ENCODE measurements around the gene GLIS1. TPM values are rescaled to one million over a fixed set of nuclear protein-coding genes. Genes with fewer than 3 reads are reported as not detected.

The GLIS1 gene
- total RNA-seq, 1 experiment from 2014 or later = 1.0 TPM

DNA sequence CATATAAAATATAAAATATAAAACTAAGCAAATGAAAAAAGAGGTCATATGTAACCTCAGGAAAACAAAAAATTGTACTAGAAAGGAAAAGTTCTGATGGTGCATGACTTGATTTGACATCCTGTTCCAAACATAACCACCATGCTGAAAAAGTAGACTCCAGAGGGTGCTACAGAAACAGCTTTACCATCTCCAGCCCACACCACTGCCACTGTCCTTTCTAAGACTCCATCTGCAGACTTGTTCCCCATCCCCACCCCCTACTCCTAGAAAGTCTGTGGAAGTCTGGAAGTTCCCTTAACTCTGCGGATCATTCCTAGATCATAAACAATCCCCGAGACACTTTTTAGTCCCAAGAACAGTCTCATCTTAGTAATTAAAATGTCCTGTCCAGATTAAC lies 20.5 kb downstream of the GLIS1 start:
- no peak for DNase-seq (ENCODE audit: low spot score)

DNA sequence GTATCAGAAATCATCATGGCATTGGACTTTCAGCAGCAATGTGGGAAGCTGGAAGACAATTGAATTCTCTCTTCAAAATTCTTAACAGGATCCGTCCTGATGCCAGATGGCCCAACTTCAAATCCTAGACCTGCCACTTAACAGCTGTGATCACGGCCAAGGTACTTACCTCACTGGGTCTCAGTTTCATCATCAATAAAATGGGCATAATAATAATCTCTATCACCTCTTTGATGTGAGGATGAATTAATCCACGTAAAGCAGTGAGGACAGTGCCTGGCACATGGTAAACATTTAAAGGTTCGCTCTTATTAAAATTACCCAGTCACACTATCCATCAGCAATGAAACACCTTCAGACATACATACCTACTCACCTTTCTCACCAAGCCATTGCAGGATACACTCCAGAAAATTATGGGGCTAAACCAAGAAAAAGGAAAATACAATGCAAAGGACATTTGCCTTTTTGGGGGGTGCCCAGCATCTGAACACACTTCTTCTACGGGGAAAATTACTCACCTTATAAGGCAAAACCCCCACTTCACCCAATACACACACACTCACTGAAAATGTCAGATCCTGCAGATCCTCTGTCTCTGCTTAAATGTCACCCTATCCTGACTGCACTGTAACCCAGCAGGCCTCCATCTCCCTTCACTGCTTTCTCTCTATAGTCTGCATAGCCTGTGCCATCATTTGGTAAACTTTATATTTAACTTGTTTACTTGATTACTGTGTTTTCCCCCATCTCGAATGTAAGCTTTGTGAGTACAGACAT lies 21.7 kb downstream of the GLIS1 start:
- DNase-seq (ENCODE audit: low spot score) = no peak

DNA sequence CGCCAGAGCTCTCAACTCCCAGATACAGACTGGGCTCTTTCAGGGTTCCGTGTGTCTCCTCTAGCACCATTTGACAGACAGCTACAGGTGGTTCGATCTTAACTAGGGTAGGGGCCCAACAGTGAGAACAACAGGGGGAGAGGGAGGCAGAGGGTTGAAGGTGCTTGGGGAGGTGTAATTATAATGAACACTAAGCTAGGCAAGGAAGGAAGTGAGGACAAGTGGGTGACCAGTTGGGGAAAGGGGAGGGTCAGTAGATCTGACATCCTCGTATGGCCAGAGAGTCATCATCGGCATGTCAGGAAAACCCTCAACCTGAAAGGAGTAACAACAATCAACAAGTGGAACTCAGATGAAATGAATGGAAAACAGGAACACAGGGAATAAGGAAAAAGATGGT lies 22.8 kb downstream of the GLIS1 start:
- DNase-seq (ENCODE audit: low spot score) = no peak

DNA sequence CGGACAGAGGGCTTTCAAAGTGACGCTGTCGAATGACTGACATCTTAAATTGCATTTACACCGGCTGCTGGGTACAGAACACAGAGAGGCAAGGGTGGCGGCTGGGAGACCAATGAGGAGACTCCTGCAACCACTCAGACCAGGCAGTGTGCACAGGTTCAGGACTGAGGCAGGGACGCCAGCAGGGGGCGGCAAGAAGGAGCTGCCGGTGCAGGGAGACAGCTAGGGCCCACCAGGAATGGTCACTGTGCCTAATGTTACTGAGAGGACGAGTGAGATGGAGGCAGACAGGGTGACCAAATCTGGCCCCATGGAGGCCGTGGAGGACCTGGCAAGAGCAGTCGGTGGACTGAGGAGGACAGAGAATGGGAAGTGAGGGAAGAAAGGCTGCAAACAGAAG lies 23.5 kb downstream of the GLIS1 start:
- no peak for DNase-seq (ENCODE audit: low spot score)

DNA sequence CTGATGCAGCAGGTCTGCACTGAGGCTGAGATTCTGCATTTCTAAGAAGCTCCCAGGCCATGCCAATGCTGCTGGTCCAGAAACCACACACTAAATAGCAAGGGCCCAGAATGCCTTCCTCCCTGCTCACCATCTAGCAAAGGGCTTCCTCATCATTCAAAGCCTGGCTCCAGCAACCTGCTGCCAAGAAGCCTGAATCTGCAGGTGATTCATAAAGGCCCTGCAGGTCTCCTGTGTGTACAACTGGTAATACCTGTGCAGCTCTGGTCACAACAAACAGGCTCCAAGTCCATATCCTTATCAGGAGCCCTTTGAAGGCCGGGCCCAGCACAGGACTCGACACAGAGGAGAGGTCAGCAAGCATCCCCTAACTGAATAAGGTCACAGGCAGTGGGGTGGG lies 26.7 kb downstream of the GLIS1 start:
- DNase-seq (ENCODE audit: low spot score) = no peak

DNA sequence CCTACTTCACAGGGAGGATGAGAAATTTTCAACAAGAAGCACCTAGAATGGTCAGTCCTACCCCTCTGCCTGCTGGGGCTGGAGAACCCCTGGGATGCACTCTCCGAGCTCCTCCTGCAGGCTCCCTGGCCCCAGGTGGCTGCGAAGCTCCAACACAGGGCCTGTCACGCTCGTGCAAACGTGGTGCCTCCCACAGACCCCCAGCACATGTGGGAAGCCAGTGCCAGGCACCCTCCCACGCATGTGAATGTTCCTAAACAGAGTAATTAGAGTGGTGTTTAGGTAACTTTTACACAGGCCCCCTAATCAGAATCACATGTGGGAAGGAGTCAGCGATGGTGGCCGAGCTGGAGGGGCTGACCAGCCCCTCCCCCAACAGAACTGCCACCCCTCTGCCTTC lies 28.4 kb downstream of the GLIS1 start:
- no peak for DNase-seq (ENCODE audit: low spot score)

DNA sequence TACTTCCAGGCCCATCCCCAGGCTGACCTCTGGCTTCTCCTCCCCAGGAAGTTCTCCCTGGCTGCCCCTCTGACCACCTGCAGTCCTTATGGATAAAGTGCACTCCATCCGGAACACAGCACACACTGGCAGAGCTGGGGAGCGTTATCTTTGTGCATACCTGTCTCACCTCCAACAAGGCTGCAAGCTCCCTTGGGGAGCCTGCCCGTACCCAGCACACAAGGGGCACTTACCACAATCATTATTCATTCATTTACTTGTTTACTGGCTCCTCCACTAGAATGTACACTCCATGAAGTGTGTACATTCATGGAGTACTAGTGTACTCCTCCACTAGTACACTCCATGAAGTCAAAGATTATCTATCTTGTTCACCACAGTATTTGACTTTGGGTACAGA lies 30.3 kb downstream of the GLIS1 start:
- no peak for DNase-seq (ENCODE audit: low spot score)

DNA sequence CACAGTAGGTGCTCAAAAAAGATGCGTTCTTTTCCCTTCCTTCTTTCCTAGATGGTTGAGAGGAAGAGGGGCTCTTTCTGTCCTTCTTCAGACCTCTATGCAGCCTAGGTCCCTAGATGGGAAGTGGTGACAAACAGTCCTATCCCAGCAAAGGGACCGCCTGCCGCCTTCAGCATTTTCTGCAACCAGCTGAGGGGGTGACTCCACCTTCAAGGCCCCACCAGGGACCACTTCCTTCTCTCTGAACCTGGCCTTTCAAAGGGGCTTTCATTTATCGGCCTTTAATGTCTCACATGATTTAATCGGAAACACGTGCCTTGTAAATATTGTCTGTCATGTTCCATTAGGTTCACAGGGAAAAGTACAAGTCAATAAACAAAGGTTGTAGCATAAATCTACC lies 32.6 kb downstream of the GLIS1 start:
- no peak for DNase-seq (ENCODE audit: low spot score)

DNA sequence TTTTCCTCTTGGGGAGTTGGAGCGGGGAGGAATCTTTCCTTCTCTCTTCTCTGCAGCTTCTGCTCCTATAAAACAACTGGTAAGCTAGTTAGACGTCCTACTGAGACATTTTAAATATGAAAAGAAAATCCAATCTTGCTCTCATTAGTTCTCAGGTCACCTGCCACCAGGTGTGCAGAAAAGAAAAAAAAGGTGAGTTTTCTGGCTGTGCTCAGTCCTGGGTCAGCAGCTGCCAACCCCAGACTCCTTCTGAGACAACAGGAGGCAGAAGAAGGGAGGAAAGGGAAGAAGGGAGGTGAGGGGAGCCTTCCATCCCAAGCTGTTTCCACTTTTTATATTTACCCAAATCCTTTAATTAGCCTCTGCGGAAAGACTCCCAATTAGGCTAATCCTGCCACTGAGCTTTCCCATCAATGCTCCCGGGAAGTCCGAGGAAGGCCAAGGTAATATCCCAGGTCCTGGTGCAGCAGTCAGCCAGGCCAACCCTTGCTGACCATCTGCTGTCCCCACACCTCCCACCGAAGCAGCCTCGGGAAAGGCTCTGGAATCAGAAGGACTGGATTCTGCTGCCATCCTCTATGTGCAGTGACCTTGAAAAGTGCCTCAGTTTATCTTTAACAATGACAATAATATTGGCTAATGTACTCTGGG lies 33.4 kb downstream of the GLIS1 start:
- DNase-seq (ENCODE audit: low spot score) = no peak

DNA sequence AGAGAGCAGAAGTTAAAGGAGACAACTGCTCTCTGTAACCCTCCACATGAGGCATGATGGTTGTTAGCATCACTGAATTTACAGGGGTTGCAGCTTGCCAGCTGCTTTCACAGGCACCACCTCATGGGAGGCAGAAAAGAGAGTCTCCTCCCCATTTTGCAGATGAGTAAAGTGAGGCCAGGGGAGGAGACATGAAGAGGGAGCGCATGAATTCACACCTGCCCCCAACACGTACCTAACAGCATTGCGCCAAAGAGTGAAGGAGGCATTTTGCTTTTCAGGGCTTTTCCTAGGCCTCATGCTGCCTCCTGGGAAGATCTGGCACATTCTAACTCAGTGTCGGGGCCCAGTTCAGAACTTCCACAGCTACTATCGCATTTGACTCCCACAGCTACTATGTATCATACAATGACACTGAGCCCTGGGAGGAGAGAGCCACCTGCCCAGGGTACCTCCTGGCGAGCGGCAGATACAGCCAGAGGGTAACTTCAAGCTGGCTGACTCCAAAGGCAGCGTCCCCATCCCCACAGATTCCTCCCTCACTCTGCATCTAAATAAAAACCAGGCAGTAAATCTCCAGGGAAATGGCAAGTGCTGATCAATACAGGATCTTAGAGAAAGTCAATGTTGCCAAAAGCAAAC lies 34.0 kb downstream of the GLIS1 start:
- no peak for DNase-seq (ENCODE audit: low spot score)

DNA sequence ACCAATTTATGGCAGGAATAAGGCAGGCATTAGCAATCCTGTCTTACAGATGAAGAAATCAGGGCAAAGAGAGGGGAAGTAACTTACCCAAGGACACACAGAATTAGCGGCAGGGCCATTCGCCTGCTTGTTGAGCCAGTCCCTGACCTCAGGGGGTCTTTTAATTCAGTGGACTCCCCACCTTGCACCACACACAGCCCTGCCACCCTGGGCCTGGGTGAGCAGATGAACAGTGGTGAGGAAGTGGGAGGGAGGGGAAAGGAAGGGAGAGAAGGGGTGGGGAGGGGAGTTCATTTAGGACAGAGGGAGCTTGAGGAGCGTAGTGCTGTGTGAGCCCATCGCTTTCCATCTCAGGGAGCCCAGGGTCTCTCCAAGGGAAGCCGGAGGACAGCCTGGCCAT lies 34.7 kb downstream of the GLIS1 start:
- DNase-seq (ENCODE audit: low spot score) = no peak

DNA sequence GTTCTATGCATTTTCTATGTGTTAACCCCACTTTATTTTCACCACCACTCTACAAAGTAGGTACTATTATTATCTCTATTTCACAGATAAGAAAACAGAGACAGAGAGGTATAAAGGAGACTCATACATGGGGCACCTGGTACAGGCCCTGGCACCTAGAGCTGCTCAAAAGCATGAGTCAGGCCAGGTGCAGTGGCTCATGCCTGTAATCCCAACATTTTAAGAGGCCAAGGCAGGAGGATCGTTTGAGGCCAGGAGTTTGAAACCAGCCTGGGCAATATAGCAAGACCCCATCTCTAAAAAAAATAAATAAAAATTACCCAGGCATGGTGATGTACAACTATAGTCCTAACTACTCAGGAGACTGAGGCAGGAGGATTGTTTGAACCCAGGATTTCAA lies 35.8 kb downstream of the GLIS1 start:
- no peak for DNase-seq (ENCODE audit: low spot score)

DNA sequence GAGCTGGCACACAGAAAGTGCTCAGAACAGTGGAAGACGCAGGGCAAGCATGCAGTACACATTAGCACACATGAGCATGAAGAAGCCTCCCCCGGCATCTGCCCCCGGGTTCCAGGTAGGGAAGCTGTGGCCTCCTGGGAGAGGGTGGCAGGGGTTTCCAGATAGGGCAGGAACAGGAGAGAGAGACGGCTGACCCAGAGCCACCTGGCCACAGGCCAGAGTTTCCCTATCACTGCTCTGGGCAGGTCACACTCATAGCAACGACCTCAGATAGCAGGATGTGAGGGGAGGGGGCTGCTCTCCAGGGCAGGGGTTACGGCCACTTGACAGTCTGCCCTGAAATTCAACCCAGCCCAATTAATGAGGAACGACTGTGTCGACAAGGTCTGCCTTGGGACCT lies 36.6 kb downstream of the GLIS1 start:
- no peak for DNase-seq (ENCODE audit: low spot score)

DNA sequence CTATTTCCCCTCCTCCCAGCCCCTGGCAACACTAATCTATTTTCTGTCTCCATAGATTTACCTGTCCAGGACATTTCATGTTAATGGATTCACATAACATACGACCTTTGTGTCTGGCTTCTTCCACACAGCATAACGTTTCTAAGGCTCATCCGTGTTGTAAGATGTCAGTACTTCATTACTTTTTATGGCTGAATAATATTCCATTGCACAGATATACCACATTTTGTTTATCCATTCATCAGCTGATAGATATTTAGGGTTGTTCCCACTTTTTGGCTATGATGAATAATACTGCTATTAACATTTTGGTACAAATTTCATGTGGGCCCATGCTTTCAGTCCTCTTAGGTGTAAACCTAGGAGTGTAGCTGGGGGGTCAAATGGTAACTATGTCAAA lies 38.2 kb downstream of the GLIS1 start:
- no peak for DNase-seq (ENCODE audit: low spot score)

DNA sequence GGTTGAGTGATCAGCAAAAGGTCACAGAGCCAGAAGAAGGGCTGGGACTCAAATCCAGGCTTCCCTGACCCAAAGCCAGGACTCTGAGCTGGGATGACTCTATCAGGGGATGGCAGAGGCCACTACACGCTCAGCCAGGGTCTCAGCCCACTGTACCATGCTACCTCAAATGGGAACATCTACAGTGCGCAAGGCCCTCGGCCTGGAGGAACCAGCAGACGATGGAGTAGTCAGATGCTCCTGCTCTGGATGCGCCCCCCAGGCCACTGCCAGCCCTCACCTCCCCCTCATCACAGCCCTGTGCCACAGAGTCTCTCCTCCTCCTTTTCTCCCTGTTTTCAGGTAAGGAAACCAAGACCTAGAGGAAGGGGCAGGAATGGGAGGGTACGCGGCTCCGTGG lies 39.0 kb downstream of the GLIS1 start:
- DNase-seq (ENCODE audit: low spot score) = no peak

DNA sequence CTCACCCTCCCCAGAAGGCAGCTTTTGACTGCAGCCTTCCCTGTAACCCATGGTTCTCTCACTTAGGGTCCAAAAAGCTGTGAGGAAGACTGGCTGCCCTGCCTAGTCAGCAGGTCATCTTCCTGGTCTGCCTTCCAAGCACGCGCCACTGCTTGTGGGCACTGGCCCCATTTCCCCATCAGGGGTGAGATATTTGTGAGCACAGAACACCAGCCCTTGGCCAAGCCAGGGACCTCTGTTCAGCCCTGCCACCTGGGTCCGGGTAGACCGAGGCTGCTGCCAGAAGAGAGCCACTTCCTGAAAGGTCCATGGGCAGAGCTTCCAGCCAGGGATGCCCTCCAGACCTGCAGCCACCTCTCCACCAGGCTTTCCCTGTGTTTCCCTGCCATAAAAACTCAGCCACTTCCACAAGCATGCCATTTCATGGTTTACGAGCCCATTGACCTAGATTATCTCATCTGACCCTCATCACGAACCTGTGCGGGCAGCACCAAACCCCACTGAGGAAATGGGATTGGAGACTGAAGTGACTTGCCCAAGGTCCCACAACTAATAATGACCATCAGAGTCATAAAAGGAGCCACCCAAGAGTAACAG lies 40.5 kb downstream of the GLIS1 start:
- no peak for DNase-seq (ENCODE audit: low spot score)

DNA sequence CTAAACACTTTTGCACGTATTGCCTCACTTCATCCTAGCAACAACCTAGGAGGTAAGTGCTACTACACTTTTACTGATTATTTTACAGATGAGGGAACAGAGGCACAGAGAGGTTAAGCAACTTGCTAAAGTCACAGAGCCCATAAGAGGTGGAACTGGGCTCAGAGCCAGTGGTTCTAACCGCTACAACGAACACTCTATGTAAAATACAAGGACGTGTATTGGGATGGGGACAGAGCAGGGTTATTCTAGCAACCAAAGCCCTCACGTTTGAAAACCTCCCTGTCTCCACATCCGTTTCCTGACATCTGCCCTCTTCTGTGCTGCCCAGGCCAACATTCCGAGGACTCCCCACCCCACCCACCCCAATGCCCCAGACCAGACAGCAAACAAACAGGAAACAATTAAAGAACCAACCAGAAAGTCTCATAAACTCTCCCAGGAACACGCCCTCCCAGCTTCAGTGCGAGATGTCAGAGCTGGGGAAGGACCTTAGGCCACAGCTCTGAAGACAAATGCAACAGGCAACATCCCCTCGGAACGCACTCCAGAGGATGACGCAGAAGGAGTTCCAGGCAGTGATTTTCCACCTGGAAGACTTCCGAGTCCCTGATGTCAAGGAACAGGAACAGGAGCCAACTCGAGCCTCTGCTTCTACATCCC lies 41.1 kb downstream of the GLIS1 start:
- peak; percentile 66 for DNase-seq (ENCODE audit: low spot score)

DNA sequence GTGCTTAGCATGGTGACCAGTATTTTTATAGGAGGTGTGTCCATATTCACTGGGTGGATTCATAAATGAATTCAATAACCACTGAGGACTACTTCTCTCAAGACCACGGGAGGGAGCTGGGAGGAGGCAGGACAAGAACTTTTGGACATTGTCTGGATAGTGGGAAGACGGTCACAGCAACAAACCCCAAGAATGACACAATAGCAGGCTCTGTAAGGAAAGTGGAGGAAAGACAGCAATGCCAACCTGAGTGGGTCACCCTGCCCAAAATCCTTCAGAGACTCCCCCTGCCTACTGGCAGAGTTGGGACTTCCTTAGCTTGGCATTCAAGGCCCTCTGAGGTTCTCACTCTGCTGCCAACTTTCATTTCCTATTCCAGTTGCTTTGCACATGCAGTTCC lies 42.0 kb downstream of the GLIS1 start:
- no peak for DNase-seq (ENCODE audit: low spot score)

DNA sequence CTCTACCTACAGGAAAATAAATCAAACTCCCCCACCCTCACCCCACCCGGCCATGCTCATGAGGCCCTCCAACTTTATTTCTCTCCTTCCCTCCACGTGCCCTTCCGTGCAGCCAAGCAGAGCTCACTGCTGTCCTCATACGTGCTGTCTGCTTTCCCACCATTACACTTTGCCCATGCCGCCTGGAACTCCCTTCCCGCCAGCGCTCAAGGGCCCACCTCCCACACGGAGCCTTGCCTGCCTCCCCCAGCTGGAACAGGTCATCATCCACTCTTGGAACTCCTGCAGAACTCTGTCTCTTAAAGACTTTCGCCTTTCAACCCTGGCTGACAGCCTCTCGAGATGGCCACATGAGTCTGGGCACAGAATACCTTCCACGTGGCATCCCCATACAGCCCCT lies 42.4 kb downstream of the GLIS1 start:
- no peak for DNase-seq (ENCODE audit: low spot score)

DNA sequence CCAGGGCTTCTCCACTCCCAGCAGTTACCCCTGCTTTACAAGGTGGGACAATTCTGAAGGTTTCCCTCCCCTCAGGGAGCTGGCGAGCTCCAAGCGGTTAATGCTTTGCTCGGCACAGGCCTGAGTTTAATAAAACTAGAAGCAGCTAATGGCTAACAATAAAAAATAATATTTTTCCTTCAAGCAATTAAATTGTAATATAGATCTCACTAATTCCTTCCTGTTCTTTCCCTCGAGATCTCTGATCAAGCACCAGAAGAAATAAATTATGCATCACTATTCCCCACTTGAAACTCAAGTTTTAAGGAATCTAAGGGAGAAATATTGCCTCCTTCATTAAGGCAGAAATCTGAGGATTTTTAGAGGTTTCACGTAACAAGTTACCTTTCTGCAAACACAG lies 42.9 kb downstream of the GLIS1 start:
- no peak for DNase-seq (ENCODE audit: low spot score)

DNA sequence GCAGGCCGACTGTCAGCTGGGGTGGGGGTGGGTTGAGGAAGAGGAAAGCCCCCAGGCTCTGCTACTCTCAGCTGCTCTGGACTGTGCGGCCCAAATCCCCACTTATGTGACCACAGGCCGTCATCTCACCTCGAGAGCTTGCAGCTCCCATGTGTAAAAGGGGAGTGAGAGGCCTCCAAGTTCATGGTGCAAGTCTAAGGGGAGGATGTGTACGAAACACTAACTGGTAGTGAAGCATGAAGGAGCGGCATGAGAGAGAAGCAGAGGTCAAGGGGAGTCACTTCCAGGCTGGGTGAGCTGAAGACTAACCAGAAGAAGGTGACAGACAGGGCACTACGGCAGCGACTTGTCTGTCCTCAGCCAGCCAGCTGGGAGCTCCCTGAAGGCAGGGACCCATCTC lies 43.8 kb downstream of the GLIS1 start:
- no peak for DNase-seq (ENCODE audit: low spot score)

DNA sequence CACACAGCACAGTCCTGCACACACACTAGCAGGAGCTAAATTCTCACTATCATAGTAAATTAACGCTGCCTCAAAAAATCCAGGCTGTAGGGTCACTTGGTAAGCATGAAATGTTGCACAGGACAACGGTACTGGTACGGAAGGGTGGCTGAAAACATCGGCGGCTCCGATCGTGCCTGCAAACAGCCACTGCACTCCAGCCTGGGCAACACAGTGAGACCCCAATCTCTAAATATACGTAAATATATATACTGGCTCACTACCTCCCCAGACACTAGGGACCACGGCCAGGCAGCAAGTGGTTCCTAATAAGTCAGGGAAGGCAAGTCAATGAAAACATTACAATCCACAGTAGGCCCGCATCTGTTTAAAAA lies 44.3 kb downstream of the GLIS1 start:
- no peak for DNase-seq (ENCODE audit: low spot score)

Measured in H4 (cell line).